CD8-positive, alpha-beta memory T cell (primary cell): Measurements from ENCODE around the gene NT5DC1. TPM values are rescaled to one million over a fixed set of nuclear protein-coding genes. Genes with fewer than 3 reads are reported as not detected.

Experiments
- CTCF ChIA-PET: fragments of 350-600 bp; sonication (Branson Sonifier 250); formaldehyde crosslinking; loops from one replicate; lab custom pipeline; 2021; ENCODE audit warnings: antibody characterized with exemption; lab: Charles Lee
- POLR2A ChIA-PET: fragments of 350-600 bp; sonication (Branson Sonifier 250); formaldehyde crosslinking; loops from one replicate; lab custom pipeline; 2021; ENCODE audit warnings: antibody characterized with exemption; lab: Charles Lee
- DNase-seq, 5 donors: peaks; one replicate each; pipeline versions ENCODE4 v3.0.0 to v3.0.0-alpha.2; 2020 to 2022; ENCODE audit warnings: mixed read lengths in 1 of 5
- H3K27ac ChIP-seq: one replicate; pipeline ENCODE4 v1.7.0; 2013; ENCODE audit warnings: low read depth, mild to moderate bottlenecking, low read length, moderate library complexity
- H3K27me3 ChIP-seq: 2 replicates; pipeline ENCODE4 v1.7.0; 2013; ENCODE audit warnings: low read length, mild to moderate bottlenecking; ENCODE audit not compliant: insufficient read depth, poor library complexity, severe bottlenecking
- H3K36me3 ChIP-seq: 2 replicates; pipeline ENCODE4 v1.7.0; 2013; ENCODE audit warnings: mild to moderate bottlenecking, low read length, moderate library complexity; ENCODE audit not compliant: insufficient read depth
- H3K4me1 ChIP-seq: 2 replicates; pipeline ENCODE4 v1.7.0; 2013; ENCODE audit warnings: mild to moderate bottlenecking, low read length, moderate library complexity; ENCODE audit not compliant: insufficient read depth
- H3K4me3 ChIP-seq: 2 replicates; pipeline ENCODE4 v1.7.0; 2013; ENCODE audit warnings: mild to moderate bottlenecking, low read length
- H3K9me3 ChIP-seq: 2 replicates; pipeline ENCODE4 v1.7.0; 2013; ENCODE audit warnings: mild to moderate bottlenecking, low read length
- H3K27ac Mint-ChIP-seq, 8 donors: one replicate each; pipeline ENCODE4 v1.8.0; 2020 to 2021; ENCODE audit warnings: mixed read lengths in 8 of 8, mild to moderate bottlenecking in 6 of 8, inconsistent platforms in 3 of 8, moderate library complexity in 3 of 8
- H3K27me3 Mint-ChIP-seq, 2 donors: one replicate each; pipeline ENCODE4 v1.8.0; 2020 to 2021; ENCODE audit warnings: mixed read lengths in 2 of 2, mild to moderate bottlenecking in 1 of 2, moderate library complexity in 1 of 2
- H3K36me3 Mint-ChIP-seq, 3 donors: one replicate each; pipeline ENCODE4 v1.8.0; 2020 to 2021; ENCODE audit warnings: mixed read lengths in 3 of 3, inconsistent platforms in 1 of 3, mild to moderate bottlenecking in 1 of 3
- H3K4me1 Mint-ChIP-seq, 3 donors: one replicate each; pipeline ENCODE4 v1.8.0; 2020 to 2021; ENCODE audit warnings: mixed read lengths in 3 of 3, inconsistent platforms in 1 of 3, mild to moderate bottlenecking in 1 of 3
- H3K4me3 Mint-ChIP-seq, 7 donors: one replicate each; pipeline ENCODE4 v1.8.0; 2020 to 2021; ENCODE audit warnings: mixed read lengths in 7 of 7, mild to moderate bottlenecking in 6 of 7, moderate library complexity in 4 of 7, inconsistent platforms in 2 of 7
- H3K9me3 Mint-ChIP-seq, 5 donors: one replicate each; pipeline ENCODE4 v1.8.0; 2020 to 2022; ENCODE audit warnings: mixed read lengths in 5 of 5, mild to moderate bottlenecking in 3 of 5, moderate library complexity in 2 of 5, inconsistent platforms in 1 of 5
- polyA plus RNA-seq: library from polyadenylated mRNA; unstranded; fragments of 300-500 nt; fragmentation: Illumina TruSeq; gene quantifications from one replicate; pipeline ENCODE4 v1.2.3, GENCODE V29; 2021
- total RNA-seq, 2 experiments: library from RNA; stranded (reverse); gene quantifications; one replicate each; pipeline ENCODE4 v1.2.3, GENCODE V29; 2021

NT5DC1 gene
- total and polyA plus RNA-seq, 3 experiments from 2014 or later, result 46.3 to 57.1 (median 47.6) TPM

DNA sequence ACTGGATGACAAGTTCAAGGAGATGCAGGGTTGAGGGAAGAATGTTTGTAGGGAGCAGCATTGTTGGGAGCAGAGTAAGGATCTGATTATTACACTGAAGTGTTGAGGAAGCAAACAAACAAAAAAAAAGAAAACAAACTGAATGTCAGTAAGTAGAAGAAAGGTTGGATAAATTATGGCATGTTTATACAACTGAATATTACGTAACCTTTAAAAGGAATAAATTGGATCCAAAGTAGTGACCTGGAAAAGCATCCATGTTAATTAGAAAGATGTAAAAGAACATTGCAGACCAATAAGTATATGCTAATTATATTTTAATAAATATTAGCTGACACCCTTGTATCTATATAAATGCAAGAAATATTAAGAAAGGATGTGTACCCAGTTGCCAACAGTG lies 191.9 kb downstream of the NT5DC1 start:
- no peaks in the 10 kb centered on the region for H3K36me3 ChIP-seq
- no peaks in the 10 kb centered on the region for H3K27me3 ChIP-seq
- Mint-ChIP-seq H3K27ac (no peak overlapping the region), H3K9me3 (no peaks in the 10 kb centered on the region), H3K36me3 (no peaks in the 10 kb centered on the region), H3K4me1 (no peaks in the 10 kb centered on the region), H3K27me3 (peaks cover 0 to 1% of the 10 kb centered on the region in 2 donors), H3K4me3 (no peak overlapping the region)
- no peak for DNase-seq
- ChIA-PET POLR2A (no interaction called here), CTCF (interaction anchor here (0.9 to 1.5 kb wide), 2 partner anchors 24 to 236 kb away, joined by 3 to 4 read pairs; no protein-coding TSS in a partner anchor)
- H3K27ac ChIP-seq, result no peak overlapping the region
- H3K9me3 ChIP-seq, result no peaks in the 10 kb centered on the region
- H3K4me3 ChIP-seq, result no peak overlapping the region
- H3K4me1 ChIP-seq, result no peaks in the 10 kb centered on the region

DNA sequence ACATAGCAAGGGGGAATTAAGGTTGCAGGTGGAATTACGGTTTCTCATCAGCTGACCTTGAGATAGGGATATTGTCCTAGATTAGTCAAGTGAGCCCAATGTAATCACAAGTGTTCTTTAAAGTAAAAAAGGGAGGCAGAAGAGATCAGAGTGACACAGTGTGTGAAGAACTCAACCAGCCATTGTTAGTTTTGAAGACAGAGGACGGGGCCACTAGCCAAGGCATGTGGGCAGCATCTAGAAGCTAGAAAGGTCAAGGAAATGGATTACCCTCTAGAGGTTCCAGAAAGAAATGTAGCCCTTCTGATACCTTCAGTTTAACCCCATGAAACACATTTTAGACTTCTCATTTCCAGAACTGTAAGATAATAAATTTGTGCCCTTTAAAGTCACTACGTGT lies 197.6 kb downstream of the NT5DC1 start:
- CTCF ChIA-PET, result interaction anchor here (1.0 kb wide), 1 partner anchor 10 kb away, joined by 3 read pairs; no protein-coding TSS in a partner anchor
- H3K27me3 Mint-ChIP-seq, result peaks cover 0 to 1% of the 10 kb centered on the region in 2 donors

DNA sequence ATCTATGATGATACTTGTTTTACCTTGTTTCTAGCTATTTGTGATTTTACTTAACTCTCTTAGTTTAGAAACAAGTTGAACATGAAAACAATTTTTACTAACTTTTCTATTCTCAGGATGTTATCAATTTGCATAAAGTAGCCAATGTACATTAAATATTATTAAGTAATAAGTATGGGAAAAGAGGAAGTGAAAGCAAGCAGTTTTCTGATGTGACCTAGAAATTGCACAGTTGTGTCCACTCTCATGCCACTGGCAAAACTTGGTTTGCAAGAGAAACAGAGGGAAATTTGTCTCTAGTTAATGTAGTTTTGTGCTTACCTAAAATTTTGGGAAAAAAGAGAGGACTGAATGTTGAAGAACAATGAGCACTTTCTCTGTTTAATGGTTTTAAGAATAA lies 198.3 kb downstream of the NT5DC1 start:
- H3K36me3 ChIP-seq, result no peaks in the 10 kb centered on the region
- no peak for DNase-seq
- peaks cover 9% of the 10 kb centered on the region for H3K9me3 ChIP-seq
- peaks cover 0 to 7% (median 5%) of the 10 kb centered on the region in 5 donors for H3K9me3 Mint-ChIP-seq
- no peak overlapping the region for H3K4me3 ChIP-seq
- no peak overlapping the region for H3K27ac ChIP-seq
- H3K27me3 ChIP-seq, result no peaks in the 10 kb centered on the region
- POLR2A ChIA-PET, result no interaction called here
- no peak overlapping the region for H3K27ac Mint-ChIP-seq
- CTCF ChIA-PET, result interaction anchor here (1.0 kb wide), 1 partner anchor 11 kb away, joined by 3 read pairs; no protein-coding TSS in a partner anchor
- H3K4me3 Mint-ChIP-seq, result no peak overlapping the region
- peaks cover 0 to 1% of the 10 kb centered on the region in 2 donors for H3K27me3 Mint-ChIP-seq
- peaks cover 0 to 15% (median 1%) of the 10 kb centered on the region in 3 donors for H3K36me3 Mint-ChIP-seq
- H3K4me1 Mint-ChIP-seq, result peaks cover 0 to 3% (median 0%) of the 10 kb centered on the region in 3 donors
- no peaks in the 10 kb centered on the region for H3K4me1 ChIP-seq

More for the DNA sequence above, 197.6 kb downstream of the NT5DC1 start:
- POLR2A ChIA-PET, result no interaction called here
- Mint-ChIP-seq H3K36me3 (peaks cover 0 to 15% (median 1%) of the 10 kb centered on the region in 3 donors), H3K9me3 (peaks cover 0 to 7% (median 5%) of the 10 kb centered on the region in 5 donors), H3K4me1 (peaks cover 0 to 2% (median 0%) of the 10 kb centered on the region in 3 donors), H3K4me3 (no peak overlapping the region), H3K27ac (no peak overlapping the region)
- H3K4me1 ChIP-seq, result no peaks in the 10 kb centered on the region
- no peak overlapping the region for H3K4me3 ChIP-seq
- no peaks in the 10 kb centered on the region for H3K36me3 ChIP-seq
- no peaks in the 10 kb centered on the region for H3K27me3 ChIP-seq
- DNase-seq, result no peak
- H3K27ac ChIP-seq, result no peak overlapping the region
- H3K9me3 ChIP-seq, result peaks cover 9% of the 10 kb centered on the region

Other genes starting within 250 kb of the NT5DC1 start
- gene FRK, start 40.0 kb upstream of the NT5DC1 start, total RNA-seq, result under 1 TPM; 0.04 to 0.07 TPM
- gene FRK, start 40.0 kb upstream of the NT5DC1 start, polyA plus RNA-seq, result not detected
- gene COL10A1, start 25.3 kb downstream of the NT5DC1 start, total RNA-seq, result not detected
- gene COL10A1, start 25.3 kb downstream of the NT5DC1 start, polyA plus RNA-seq, result not detected
- gene TSPYL4, start 153.2 kb downstream of the NT5DC1 start, total RNA-seq, result 10 to 100 TPM; 19.3 to 19.9 TPM
- 9.4 TPM for gene TSPYL4, start 153.2 kb downstream of the NT5DC1 start, polyA plus RNA-seq
- 10 to 100 TPM; 56.6 to 57.4 TPM for gene TSPYL1, start 179.1 kb downstream of the NT5DC1 start, total RNA-seq
- 50.5 TPM for gene TSPYL1, start 179.1 kb downstream of the NT5DC1 start, polyA plus RNA-seq